AG04450 (cell line): ENCODE results near the gene PRKAG2. TPM values are rescaled to one million over a fixed set of nuclear protein-coding genes. Genes with fewer than 3 reads are reported as not detected.

Source experiments
- CTCF ChIA-PET: fragments of 300-600, 350-600 bp; formaldehyde crosslinking; extraction: SDS; loops from one replicate; lab custom pipeline; 2022; ENCODE audit warnings: antibody characterized with exemption, inconsistent platforms; lab: Charles Lee
- POLR2A ChIA-PET: fragments of 350-600 bp; formaldehyde crosslinking; extraction: SDS; loops from one replicate; lab custom pipeline; 2021; ENCODE audit warnings: antibody characterized with exemption, inconsistent platforms; lab: Yijun Ruan, JAX
- DNase-seq: peaks from one replicate; pipeline ENCODE4 v3.0.0-alpha.2; 2011; ENCODE audit warnings: low read depth, low spot score
- H3K27ac ChIP-seq: one replicate; pipeline ENCODE4 v1.5.1; 2012; ENCODE audit warnings: low read depth, low read length, control low read depth
- H3K27me3 ChIP-seq: one replicate; pipeline ENCODE4 v1.6.0; 2012; ENCODE audit warnings: low read length; ENCODE audit not compliant: control insufficient read depth, insufficient read depth
- H3K4me3 ChIP-seq: 2 replicates; pipeline ENCODE4 v1.5.1; 2011; ENCODE audit warnings: mild to moderate bottlenecking, low read depth, low read length, control low read depth
- H3K9me3 ChIP-seq: 2 replicates; pipeline ENCODE4 v1.5.1; 2012; ENCODE audit warnings: low read length; ENCODE audit not compliant: control insufficient read depth, insufficient read depth
- polyA plus RNA-seq: library from polyadenylated mRNA; depleted of rRNA; stranded (reverse); fragments of >200 nt; gene quantifications from 2 replicates; pipeline ENCODE4 v1.2.3, GENCODE V29; 2011
- TF ChIP-seq, protein P1 (sequence below): IDR thresholded peaks from 2 replicates; pipeline ENCODE4 v1.5.1; 2011; ENCODE audit warnings: low read depth, low read length, control low read depth, inconsistent platforms

PRKAG2 gene
- polyA plus RNA-seq, 1 experiment = 45.0 TPM

GRCh38 chr7:151693140-151693539 lies 183.8 kb downstream of the PRKAG2 start:
- CTCF ChIA-PET = no interaction called here
- Histone ChIP-seq H3K27ac (no peak overlapping the region), H3K4me3 (no peak overlapping the region), H3K9me3 (peaks cover 3% of the 10 kb centered on the region; the same call in 1 of the 2 replicates), H3K27me3 (no peaks in the 10 kb centered on the region)
- POLR2A ChIA-PET = no interaction called here
- TF ChIP-seq, protein P1, sequence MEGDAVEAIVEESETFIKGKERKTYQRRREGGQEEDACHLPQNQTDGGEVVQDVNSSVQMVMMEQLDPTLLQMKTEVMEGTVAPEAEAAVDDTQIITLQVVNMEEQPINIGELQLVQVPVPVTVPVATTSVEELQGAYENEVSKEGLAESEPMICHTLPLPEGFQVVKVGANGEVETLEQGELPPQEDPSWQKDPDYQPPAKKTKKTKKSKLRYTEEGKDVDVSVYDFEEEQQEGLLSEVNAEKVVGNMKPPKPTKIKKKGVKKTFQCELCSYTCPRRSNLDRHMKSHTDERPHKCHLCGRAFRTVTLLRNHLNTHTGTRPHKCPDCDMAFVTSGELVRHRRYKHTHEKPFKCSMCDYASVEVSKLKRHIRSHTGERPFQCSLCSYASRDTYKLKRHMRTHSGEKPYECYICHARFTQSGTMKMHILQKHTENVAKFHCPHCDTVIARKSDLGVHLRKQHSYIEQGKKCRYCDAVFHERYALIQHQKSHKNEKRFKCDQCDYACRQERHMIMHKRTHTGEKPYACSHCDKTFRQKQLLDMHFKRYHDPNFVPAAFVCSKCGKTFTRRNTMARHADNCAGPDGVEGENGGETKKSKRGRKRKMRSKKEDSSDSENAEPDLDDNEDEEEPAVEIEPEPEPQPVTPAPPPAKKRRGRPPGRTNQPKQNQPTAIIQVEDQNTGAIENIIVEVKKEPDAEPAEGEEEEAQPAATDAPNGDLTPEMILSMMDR = no peak
- DNase-seq = no peak

DNA sequence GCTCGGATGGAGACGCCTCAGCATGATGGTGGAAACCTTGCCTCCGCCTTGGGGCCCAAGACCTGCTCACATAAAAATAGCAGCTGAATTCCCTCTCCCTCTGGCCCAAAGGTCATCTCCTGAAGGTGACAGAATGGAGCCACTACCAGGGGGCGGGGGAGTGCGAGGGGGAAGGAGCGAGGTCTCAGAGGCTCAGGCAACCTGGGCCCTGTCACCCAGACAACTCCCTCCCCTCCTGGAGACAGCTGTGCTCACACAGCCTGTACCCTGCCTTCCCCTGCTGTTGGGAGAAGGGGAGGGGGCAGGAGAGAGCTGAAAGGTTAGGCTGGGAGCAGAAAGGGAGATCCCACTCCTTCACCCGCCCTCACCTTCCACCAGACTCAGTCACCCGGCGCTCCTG lies 184.2 kb downstream of the PRKAG2 start:
- Histone ChIP-seq H3K27ac (no peak overlapping the region), H3K27me3 (no peaks in the 10 kb centered on the region), H3K4me3 (no peak overlapping the region), H3K9me3 (peaks cover 3% of the 10 kb centered on the region; the same call in 1 of the 2 replicates)
- TF ChIP-seq, protein P1 = no peak
- POLR2A ChIA-PET = no interaction called here
- DNase-seq = no peak
- CTCF ChIA-PET = no interaction called here

DNA sequence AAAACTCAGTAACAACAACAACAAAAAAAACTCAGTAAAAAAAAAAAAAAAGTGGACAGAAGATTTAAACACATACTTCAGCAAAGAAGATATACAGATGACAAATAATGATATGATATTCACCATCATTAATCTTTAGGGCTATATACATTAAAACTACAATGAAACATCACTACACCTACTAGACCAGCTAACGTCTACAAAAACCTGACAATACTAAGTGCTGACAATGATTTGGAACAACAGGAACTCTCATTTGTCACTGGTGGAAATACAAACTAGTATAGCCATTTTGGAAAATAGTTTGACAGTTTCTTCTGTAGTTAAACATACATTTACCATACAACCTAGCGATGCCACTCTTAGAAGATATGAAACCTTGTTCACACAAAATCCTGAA lies 185.5 kb downstream of the PRKAG2 start:
- CTCF ChIA-PET = no interaction called here
- H3K27ac ChIP-seq = no peak overlapping the region
- H3K9me3 ChIP-seq = peaks cover 3% of the 10 kb centered on the region; the same call in 1 of the 2 replicates
- no peak for DNase-seq
- TF ChIP-seq, protein P1 = no peak
- no peak overlapping the region for H3K4me3 ChIP-seq
- POLR2A ChIA-PET = no interaction called here
- no peaks in the 10 kb centered on the region for H3K27me3 ChIP-seq

DNA sequence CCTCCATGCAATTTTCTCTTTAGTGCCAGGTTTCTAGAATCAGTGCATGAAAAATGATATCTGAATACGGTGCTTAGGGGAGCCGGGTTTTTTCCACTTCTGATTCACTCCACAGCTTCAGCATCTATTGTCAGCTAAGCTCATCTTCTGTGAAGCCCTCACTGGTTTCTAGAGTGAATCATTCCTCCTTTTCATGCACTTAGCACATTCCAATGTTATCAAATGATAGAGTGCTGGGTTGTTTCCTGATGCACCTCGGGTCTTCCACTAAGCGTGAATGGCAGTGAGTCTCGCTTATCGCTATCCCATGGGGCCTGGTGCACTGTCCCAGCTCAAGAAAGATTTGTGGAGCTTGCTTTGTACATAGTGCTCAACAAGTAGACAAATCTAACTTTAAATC lies 186.3 kb downstream of the PRKAG2 start:
- no peaks in the 10 kb centered on the region for H3K27me3 ChIP-seq
- no peak for DNase-seq
- no peak overlapping the region for H3K27ac ChIP-seq
- ChIA-PET CTCF (interaction anchor here (0.9 kb wide), 1 partner anchor 16 kb away, joined by 3 read pairs; no protein-coding TSS in a partner anchor), POLR2A (interaction anchor here (0.6 kb wide), 3 partner anchors 38 to 187 kb away, joined by 3 to 5 read pairs (median 5); no protein-coding TSS in a partner anchor)
- no peak overlapping the region for H3K4me3 ChIP-seq
- TF ChIP-seq, protein P1 = no peak
- H3K9me3 ChIP-seq = peaks cover 3% of the 10 kb centered on the region; the same call in 1 of the 2 replicates

- TF ChIP-seq, protein P1 = no peak
- no peaks in the 10 kb centered on the region for H3K27me3 ChIP-seq
- DNase-seq = no peak
- H3K27ac ChIP-seq = no peak overlapping the region
- H3K4me3 ChIP-seq = no peak overlapping the region
- ChIA-PET POLR2A (interaction anchor here (0.5 kb wide), 1 partner anchor 42 kb away, joined by 3 read pairs; no protein-coding TSS in a partner anchor), CTCF (interaction anchor here (0.7 to 1.6 kb wide), 2 partner anchors 56 to 65 kb away, joined by 3 to 4 read pairs; no protein-coding TSS in a partner anchor)
- peaks cover 3% of the 10 kb centered on the region; the same call in 1 of the 2 replicates for H3K9me3 ChIP-seq
Observed at GRCh38 chr7:151689196-151689971, 187.5 kb downstream of the PRKAG2 start.
